SU-DHL-6 (cell line): Measurements from ENCODE around the gene CSTB.
"Not testable (repeated sequence)": the region's sequence is repeated elsewhere in the genome, so short reads cannot be mapped to it uniquely, and the experiment has no call there.

Experiments used
- CTCF ChIP-seq: fragments of 200-600 bp; sonication (generic); IDR thresholded peaks from one replicate; pipeline ENCODE4 v1.5.1; 2017; ENCODE audit warnings: antibody characterized with exemption, mild to moderate bottlenecking, low read length, moderate library complexity; ENCODE audit not compliant: insufficient read depth, poor library complexity, severe bottlenecking
- EZH2phosphoT487 ChIP-seq: fragments of 200-600 bp; sonication (generic), shearing (Covaris generic); conservative IDR thresholded peaks from 2 replicates; pipeline ENCODE4 v1.6.1; 2018; ENCODE audit warnings: mild to moderate bottlenecking, antibody characterized with exemption, low read length, moderate library complexity, mixed read lengths

DNA sequence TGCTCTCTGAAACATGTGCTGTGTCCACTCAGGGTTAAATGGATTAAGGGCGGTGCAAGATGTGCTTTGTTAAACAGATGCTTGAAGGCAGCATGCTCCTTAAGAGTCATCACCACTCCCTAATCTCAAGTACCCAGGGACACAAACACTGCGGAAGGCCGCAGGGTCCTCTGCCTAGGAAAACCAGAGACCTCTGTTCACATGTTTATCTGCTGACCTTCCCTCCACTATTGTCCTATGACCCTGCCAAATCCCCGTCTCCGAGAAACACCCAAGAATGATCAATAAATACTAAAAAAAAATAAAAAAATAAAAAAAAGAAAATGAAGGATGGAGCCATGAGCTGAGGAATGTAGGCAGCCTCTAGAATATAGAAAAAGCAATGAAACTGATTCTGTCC is 46.6 kb upstream of the CSTB start:
- not testable (repeated sequence) for TF ChIP-seq CTCF, EZH2phosphoT487
